ENCODE measurements around the gene SUFU. TPM values are rescaled to one million over a fixed set of nuclear protein-coding genes. Genes with fewer than 3 reads are reported as not detected.

SUFU gene
- total RNA-seq, 1 donor from 2014 or later: 19.9 TPM

DNA sequence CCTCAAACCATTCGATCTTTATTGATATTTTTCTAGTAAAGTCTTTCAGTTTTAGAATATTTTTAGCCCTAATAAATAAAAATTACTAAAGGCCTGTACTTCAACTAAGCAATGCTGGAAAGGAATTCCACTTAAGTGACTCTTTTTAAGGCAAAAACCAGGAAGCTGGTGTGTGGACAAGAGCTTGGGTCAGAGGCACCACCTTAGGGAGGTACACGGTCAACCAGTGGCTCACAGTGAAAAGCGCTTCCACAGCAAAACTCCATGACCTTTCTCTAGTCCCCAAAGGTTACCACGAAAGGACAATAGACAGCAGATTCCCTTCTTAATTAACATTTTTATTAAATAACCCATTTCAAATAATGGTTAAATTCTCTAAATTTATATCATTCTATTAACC lies 179.2 kb downstream of the SUFU start:
- TF ChIP-seq CTCF (IDR thresholded peaks at IDR 0.05; ENCODE audit: partially characterized antibody, unreplicated experiment): no peak
- H3K4me3 Mint-ChIP-seq (ENCODE audit: unreplicated experiment): no peak overlapping the region
- H3K27ac Mint-ChIP-seq (ENCODE audit: unreplicated experiment): no peak overlapping the region
- H3K27me3 Mint-ChIP-seq (ENCODE audit: unreplicated experiment): no peaks in the 10 kb centered on the region
- peaks cover 3% of the 10 kb centered on the region for H3K9me3 Mint-ChIP-seq (ENCODE audit: unreplicated experiment)
- H3K36me3 Mint-ChIP-seq (ENCODE audit: unreplicated experiment): peaks cover 6% of the 10 kb centered on the region
- no peak for DNase-seq
- peaks cover 7% of the 10 kb centered on the region for H3K4me1 Mint-ChIP-seq (ENCODE audit: low read depth, unreplicated experiment)

Other genes starting within 250 kb of the SUFU start
- 7.5 TPM for gene NFKB2, start 108.3 kb upstream of the SUFU start, total RNA-seq (ENCODE audit: unreplicated experiment)
- gene PSD, start 85.2 kb upstream of the SUFU start, total RNA-seq (ENCODE audit: unreplicated experiment): 88.5 TPM
- gene FBXL15, start 83.1 kb upstream of the SUFU start, total RNA-seq (ENCODE audit: unreplicated experiment): 23.4 TPM
- 104 TPM for gene CUEDC2, start 71.4 kb upstream of the SUFU start, total RNA-seq (ENCODE audit: unreplicated experiment)
- not detected for gene C10orf95, start 52.4 kb upstream of the SUFU start, total RNA-seq (ENCODE audit: unreplicated experiment)
- 250 TPM for gene ACTR1A, start 1.3 kb upstream of the SUFU start, total RNA-seq (ENCODE audit: unreplicated experiment)
- gene TRIM8, start 140.5 kb downstream of the SUFU start, total RNA-seq (ENCODE audit: unreplicated experiment): 74.8 TPM
- 20.3 TPM for gene ARL3, start 210.4 kb downstream of the SUFU start, total RNA-seq (ENCODE audit: unreplicated experiment)
- 5.4 TPM for gene SFXN2, start 210.7 kb downstream of the SUFU start, total RNA-seq (ENCODE audit: unreplicated experiment)
- 29.6 TPM for gene WBP1L, start 240.0 kb downstream of the SUFU start, total RNA-seq (ENCODE audit: unreplicated experiment)